SIG-M5 (cell line): ENCODE data around the gene TCEAL9.
"Not testable (repeated sequence)": the region's sequence is repeated elsewhere in the genome, so short reads cannot be mapped to it uniquely, and the experiment has no call there.

Experiments used
- DNase-seq: peaks from one replicate; lab custom pipeline; 2025; lab: John Stamatoyannopoulos, UW

Gene TCEAL9

DNA sequence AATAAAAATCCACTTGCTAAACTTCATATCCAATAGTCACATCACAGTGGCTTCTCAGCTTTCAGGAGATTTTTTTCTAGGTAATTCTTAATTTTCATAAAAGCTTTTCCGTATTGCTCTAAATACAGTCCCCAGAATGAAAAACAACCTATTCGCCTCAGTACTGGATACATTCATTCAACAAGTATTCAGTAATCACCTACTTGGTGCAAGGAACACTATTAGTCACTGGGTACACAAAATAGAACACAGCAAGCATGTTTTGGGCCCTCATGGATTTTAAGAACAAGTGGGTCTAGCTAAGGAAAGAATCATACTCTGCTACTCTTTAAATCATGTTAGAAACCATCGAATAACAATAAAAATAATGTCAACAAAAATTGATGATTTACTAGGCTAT is 17.3 kb downstream of the TCEAL9 start:
- no peak for DNase-seq

DNA sequence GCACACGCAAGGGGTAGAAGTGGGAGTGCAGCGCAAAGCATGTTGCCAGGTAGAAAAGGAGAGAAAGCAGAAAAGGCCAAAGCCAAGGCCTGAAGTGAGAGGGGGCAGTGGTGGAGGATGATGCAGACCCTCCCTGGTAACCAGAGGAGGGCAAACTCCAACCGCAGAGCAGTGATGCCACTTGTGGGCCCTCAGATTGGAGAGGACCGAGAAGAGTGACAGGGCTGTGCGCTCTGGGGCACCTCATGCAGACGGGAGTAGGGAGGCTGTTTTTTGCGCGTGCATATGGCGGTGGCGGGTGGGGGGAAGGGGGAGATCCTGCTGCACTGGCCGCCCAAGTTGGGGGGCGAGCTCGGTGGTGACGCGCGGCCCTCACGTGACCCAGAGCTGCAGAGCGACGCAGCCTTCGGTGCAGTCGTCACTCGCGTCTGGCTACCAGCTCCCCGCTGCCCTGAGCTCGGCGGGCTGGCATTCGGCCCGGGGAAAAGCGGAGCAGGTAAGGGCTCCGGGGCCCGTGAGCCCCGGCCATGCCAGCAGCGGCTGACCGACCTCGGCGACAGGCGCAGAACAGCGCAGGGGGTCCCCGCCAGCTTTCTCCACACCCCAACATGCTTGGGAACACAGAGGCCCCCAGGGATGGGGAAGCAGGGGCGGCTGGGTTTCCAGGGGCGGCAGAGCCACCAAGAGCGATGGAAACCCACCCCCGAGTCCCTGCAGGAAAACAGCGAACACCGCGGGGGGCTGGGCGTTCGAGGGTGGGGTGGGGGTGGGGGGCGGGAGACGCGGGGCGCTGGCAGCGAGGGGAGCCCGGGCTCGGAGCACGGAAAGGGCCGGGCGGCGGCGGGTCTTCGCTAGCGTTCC is 20.0 kb downstream of the TCEAL9 start, which contains the start of gene BEX3:
Gene BEX3, plus strand, starts transcription at position 421 of the 861 bp plus-strand sequence. CDS start 984 bp downstream, outside the sequence.
- no peak for DNase-seq

DNA sequence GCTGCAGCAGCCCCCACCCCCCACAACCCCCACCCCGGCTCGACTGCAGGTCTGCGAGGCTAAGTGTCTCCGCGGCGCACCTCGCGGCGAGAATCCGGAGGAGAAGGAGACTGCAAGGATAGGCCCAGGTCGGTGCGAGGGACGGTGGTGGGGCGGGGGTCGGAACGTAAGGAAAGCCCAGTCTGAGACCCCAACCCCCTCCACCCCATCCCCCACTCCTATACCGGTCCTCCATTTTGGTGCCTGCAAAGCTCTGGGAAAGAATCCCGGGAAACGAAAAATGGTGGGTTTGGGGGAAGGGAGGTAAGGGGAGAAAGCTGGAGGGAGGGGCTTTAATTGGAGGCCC is 20.6 kb downstream of the TCEAL9 start:
- DNase-seq: no peak

DNA sequence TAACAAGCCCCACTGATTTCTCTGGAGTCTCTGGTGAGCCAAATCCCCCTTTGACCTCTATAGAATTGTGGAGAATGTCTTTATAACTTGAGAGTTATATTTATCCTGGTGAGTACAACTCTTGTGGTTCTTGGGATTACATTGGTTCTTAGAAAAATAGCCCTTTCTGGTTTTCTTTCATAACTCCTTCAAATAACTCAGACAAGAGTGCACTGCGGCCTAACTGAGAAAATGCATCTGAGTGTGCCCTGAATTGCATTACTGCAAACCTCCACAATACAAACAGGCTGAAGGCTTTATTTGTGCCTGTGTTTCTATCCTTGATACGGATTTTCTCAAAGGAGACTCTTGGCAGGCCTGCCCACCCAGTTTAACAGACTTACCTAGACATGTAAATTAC is 22.7 kb downstream of the TCEAL9 start:
- DNase-seq: no peak

DNA sequence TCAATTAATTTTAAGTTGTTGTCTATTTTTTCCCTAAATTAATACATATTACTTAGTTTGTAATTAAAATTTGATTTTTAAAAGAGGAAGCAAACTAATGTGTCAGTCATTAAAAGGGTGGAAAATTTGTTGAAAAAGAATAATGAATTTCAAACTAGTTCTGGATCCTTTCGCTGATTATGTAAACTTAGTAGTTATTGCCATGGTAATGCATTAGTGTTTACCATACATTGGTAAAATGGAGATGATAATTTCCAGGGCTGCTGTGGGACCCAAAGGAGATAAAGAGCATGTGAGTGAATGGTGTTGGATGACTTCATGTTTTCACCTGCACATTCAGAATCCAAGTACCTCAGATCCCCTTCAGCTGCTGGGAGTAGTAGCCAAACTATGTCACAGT is 26.6 kb downstream of the TCEAL9 start:
- no peak for DNase-seq

DNA sequence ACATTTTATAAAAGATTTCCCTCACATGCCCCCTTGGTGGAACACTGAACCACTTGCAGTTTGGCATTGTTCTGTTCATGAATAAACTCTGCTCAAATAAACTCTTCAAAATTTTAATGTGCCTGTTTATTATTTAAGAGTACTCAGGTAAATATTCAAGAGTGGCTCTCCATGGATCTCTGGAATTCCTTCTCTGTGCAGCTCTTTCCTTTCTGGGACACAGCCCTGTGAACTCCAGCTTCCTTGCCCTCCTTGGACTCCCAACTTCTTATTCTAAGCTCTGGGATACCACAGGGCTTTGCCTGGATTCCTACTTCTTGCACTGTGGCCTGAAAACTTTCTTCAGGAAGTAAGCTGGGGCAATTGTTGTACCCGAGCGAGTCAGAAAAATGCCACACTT is 28.4 kb downstream of the TCEAL9 start:
- no peak for DNase-seq

DNA sequence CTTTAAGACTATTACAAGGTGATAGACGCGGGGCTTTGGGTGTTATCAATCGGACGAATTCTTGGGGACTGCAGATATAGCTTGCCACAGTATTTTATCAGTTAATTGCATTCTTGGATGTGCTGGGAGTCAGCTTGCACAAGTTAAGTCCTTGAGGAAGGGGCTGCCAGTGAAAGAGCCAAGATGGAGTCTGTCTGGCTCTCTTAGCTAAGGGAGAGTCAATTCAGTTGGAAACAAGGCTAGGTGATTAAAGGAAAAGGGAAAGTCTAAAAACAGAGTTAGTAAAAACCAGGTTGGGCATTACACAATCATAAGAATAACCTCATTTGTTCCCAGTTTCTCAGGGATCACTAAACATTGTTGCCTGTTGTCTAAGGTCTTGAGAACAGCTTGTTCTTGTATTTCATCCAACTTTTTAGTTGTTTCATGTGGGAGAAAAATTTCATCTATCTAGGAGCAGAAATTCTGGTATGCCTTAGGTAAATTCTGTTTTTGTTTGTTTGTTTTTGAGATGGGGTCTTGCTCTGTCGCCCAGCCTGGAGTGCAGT is 29.1 kb downstream of the TCEAL9 start:
- DNase-seq: not testable (repeated sequence)

DNA sequence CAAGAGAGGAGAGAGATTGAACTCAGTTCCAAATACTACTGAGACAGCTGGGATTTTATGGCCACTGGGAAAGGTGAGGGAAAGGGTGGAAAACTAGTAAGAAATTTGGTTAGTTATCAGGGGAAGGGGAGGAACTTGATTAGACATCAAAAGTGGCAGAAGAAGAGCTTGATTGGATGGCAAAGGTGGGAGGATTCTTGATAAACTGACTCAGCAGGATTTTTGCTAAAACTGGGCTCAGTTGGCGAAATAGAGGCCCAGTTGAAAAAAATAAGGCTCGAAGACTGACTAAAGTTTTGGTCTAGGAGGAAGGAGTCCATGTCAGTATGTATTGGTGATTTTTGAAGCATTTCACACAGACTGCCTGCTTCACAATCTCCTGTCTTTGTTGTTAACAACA is 30.0 kb downstream of the TCEAL9 start:
- no peak for DNase-seq

DNA sequence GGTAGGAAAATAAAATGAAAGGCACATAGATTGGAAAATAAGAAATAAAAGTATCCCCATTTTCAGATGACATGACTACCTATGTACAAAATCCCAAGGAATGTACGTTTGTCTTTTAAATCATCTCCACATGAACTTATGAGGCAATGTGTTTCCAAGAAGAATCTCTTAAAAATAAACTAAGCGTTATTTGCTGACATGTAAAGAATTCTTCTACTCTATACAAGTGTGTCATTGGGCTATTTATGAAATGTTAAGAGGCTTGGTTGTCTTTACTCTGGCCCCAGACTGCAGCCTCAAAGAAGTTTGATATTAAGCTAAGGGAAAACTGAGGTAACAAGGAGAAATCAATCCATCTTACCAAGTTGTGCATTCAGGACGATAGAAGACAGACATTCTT is 37.2 kb downstream of the TCEAL9 start:
- DNase-seq: no peak

DNA sequence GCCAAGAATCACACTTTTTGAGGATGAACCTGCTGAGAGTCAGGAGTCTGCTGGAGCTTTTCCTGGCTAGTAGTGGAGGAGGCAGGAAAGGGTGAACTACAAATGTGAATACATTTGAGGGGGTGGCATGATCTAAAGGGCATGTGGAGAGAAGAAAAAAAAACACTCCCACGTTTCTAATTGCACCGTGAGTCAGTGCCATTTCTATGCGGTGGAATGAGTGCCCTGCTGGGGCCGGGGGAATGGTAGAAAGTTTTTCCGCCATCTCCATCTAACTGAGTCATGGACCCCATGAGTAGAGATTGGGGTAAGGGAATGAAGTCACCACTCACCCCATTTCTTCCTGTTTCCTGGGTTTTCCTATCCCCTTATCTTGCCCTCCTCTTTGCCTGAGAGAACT is 39.9 kb downstream of the TCEAL9 start:
- no peak for DNase-seq

DNA sequence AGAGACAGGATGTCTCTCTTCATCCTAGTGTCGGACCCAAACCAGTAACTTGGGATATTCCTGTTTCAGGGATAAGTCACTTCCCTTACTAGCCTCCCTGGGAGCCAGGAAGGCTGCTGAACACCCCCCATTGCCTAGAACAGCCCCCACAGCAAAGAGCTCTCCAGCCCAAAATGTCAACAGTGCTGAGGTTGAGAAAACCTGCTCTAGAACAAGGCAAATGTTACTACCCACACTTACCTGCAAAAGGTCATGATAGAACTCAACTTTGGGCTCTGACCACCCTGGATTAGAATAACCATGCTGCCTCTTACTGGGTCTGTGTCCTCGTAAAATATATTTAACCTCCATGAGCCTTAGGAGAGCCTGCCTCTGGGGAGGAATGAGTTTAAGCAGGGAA is 40.4 kb downstream of the TCEAL9 start:
- no peak for DNase-seq

DNA sequence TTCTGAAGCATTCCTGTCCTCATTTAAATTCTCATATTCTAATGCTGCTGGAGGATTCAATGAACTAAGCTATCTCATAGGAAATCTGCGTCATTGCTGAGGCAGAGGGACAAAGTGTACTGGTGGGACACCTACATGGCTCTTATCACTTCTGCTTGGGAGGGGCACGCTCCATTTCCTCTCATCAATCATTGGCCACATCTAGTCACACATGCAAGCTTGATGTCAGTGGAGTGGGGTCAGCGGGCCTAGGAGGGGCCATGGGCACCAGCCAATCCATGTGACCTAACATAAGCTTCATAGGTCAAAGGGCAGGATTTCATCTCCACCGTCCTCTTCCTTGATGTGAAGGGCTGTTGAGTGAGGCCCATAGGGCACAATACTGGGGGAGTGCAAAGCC is 41.4 kb downstream of the TCEAL9 start:
- DNase-seq: no peak

DNA sequence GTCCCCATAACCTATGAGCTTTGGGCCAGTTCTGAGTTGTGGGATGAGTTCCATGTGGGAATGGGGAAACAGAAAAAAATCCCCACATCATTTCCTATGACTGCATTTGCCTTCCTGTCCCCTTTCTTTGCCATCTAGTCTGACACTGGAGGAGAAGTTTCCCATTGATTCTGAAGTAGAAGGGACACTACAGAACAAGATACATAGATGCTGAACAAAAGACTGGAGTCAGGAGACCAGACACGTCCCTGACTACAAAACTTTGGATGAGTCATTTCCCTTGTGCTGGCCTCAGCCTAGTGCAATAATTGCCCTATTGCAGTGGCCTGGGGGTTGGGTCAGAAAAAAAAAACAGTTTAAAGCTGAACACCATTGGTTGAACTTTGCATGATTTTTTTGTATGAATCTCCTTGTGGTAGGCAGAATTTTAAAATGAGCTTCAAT is 42.1 kb downstream of the TCEAL9 start:
- no peak for DNase-seq

DNA sequence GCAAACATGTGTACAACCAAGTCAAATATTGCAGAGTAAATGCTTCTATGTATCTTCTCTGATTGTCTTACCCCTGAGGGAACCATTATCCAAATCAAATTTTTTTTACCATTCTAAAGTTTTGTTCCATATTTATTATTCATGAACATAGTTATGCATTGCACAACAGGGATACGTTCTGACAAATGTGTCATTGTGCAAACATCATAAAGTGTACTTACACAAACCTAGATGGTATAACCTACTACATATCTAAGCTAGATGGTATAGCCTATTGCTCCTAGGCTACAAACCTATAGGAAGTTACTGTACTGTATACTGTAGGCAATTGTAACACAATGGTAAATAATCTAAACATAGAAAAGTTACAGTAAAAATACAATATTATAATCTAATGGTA is 43.4 kb downstream of the TCEAL9 start:
- no peak for DNase-seq

DNA sequence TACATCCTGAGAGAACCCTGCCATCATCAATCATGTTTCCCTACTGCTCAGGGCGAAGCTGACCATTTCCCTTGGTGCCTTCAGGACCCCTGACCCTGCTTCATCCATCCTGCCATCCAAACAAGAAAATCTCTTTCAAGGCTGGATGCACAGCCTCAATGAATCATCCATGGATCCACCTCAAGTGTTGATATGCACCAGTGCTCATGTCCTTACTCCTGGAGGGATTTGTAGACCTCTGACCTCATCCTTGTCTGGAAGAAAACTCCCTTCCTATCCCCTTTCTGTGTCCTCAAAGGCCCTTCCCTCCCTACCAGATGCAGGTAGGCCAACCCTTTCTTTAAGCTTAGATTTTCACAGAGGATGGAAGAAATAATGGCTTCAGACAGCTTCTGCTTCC is 44.6 kb downstream of the TCEAL9 start:
- DNase-seq: no peak

DNA sequence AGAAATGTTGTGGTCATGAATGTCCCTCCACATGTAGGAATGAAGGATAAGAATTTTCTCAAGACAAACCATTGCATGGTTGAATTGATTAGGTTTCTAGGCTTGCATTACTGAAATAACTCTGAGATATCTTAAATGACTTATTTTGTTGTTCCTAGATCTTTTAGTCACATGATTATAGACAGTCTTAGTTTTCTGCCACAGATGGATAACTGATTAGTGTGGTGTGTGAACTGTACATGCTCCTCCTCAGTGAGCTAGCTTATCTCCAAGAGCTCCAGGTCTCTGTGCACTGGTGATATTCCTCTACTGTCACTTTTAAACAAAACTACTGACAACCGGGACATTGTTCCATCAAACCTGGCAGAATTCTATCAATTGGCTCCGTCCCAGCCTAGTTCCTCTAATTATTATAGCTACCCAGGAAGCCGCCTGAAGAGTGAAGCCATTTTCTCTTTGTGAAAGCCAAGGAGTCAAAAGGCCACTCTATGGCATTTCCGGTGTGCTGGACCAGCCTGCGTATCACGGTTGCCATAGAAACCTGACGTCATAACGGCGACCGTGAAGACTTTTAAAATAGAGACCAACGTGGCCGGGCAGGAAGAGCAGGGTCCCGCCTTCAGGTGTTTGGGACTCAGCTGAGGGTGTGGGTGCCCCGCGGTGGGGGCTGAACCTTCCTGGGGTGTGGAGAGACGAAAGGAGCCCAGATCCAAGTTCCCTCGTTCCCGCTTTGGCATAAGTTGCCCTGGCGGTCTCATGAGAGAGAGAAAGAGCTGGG is 48.1 kb downstream of the TCEAL9 start:
- DNase-seq: no peak

DNA sequence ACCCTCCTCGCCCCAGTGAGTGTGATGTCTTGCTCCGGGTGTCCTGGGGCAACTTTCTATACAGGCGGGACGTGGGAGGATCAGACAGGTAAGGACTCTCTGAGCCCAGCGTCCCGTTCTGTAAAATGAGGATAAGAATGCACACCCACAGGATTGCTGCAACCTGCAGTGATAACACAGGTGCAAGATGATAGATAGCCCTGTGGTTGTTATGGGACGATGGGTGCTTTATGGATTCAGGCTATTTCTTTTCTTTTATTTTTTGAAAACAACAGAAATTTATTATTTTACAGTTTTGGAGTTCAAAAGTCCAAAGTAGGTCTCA is 48.7 kb downstream of the TCEAL9 start:
- no peak for DNase-seq

DNA sequence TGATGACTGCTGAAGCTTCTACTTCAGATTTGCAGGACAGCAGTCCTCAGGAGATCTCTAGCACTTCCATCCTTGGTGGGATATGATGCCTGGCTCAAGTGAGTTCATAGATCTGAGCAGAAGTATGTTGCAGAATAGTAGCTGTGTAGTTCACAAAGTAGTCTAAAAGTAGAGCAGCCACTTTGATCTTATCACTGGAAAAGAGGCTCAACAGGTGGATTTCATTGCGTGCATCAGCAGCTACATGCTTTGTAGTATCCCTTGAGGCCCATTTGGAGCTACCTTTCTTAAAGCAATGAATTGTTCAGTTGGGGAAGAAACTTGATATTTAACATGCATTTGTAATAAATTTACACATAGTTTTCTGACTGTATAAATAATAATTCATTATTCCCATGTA is 50.0 kb downstream of the TCEAL9 start:
- DNase-seq: no peak

DNA sequence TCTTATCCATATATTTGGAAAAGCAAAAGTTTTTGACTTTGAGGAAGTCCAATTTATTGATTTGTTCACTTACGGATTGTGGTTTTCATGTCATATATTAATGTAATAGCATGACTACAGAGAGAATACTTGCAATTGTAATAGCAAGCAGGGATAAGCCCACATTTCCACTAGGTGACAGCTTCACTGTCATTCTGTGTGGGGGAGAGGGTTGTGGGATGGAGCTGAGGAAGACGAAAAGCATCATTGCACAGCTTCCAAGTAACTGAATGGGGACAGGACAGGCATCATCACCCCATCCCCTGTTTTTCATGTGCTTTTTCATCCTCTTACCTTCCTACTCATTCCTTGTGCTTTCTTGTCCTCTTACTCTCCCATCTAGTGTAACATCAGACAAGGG is 51.5 kb downstream of the TCEAL9 start:
- no peak for DNase-seq
